ENCODE data around the gene CTDSPL. TPM values are rescaled to one million over a fixed set of nuclear protein-coding genes. Genes with fewer than 3 reads are reported as not detected.

CTDSPL gene
- total and polyA plus RNA-seq, 2 of the 13 experiments (the other 11 are each of a cell fraction or from before 2014, with no cell fraction given), result 26.1 to 142 TPM

DNA sequence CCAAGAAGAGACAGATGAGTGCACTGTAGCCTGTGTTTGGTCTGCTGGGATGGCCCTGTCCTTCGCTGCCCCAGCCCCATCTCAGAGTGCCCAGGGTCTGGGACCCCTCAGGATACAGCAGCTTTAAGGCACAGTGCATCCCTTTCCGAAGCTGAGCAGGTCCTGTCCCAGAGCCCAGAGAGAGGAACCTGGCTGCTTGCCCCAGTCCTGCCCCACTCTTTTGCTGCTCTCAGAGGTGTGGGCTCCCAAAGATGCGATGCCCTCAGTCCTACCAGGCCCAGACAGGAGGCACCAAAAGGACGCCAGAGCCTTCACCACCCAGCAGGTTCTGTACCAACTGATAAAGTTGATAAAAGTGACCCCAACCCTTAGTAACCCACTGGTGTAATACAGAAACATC, 159.5 kb downstream of the CTDSPL start:
- Histone ChIP-seq H2AFZ (ENCODE audit: low read length) (no peak overlapping the region), H3K4me2 (ENCODE audit: low read depth, low read length) (no peak overlapping the region), H3K27me3 (ENCODE audit: control insufficient read depth in 1 of 2, insufficient read depth in 2 of 2, low read length in 2 of 2) (no peaks in the 10 kb centered on the region), H3K4me3 (replicated peaks in 1 of 3; ENCODE audit: insufficient read depth in 1 of 3, low read depth in 2 of 3, low read length in 3 of 3) (no peak overlapping the region), H3K79me2 (ENCODE audit: insufficient read depth, low read length) (no peaks in the 10 kb centered on the region), H4K20me1 (ENCODE audit: insufficient read depth, low read length) (no peaks in the 10 kb centered on the region), H3K9me3 (ENCODE audit: low read length) (no peaks in the 10 kb centered on the region), H3K27ac (ENCODE audit: extremely low read length, insufficient read depth, low read length) (no peak overlapping the region), H3K4me1 (ENCODE audit: insufficient read depth, low read length) (peaks cover 84% of the 10 kb centered on the region), H3K36me3 (replicated peaks in 1 of 2; ENCODE audit: control insufficient read depth in 1 of 2, insufficient read depth in 2 of 2, low read length in 2 of 2) (peaks cover 1 to 4% of the 10 kb centered on the region in 2 experiments; a peak in 3 of 5 replicates), H3K9ac (ENCODE audit: insufficient read depth, low read depth, low read length) (no peak overlapping the region)
- ChIA-PET POLR2A (no interaction called here), CTCF (ENCODE audit: low intra/inter-chr PET ratio, low total read pairs) (no interaction called here)
- TF ChIP-seq NFIC (IDR thresholded peaks at IDR 0.05; ENCODE audit: low read length), result no peak
- no peak for TF ChIP-seq TRIM24 (CRISPR knock-in tag; IDR thresholded peaks at IDR 0.05)
- TF ChIP-seq ZNF432 (CRISPR knock-in tag; IDR thresholded peaks at IDR 0.05; ENCODE audit: borderline replicate concordance), result no peak
- no peak for TF ChIP-seq ZNF512 (CRISPR knock-in tag; IDR thresholded peaks at IDR 0.05)
- TF ChIP-seq, protein P1, sequence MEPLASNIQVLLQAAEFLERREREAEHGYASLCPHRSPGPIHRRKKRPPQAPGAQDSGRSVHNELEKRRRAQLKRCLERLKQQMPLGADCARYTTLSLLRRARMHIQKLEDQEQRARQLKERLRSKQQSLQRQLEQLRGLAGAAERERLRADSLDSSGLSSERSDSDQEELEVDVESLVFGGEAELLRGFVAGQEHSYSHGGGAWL (CRISPR knock-in tag; IDR thresholded peaks at IDR 0.05), result no peak
- no peak for TF ChIP-seq TAF15 (IDR thresholded peaks at IDR 0.05; ENCODE audit: low read depth, low read length, poor library complexity, severe bottlenecking)
- TF ChIP-seq KLF15 (CRISPR knock-in tag; IDR thresholded peaks at IDR 0.05; ENCODE audit: borderline replicate concordance), result no peak
- no peak for TF ChIP-seq REPIN1 (CRISPR knock-in tag; IDR thresholded peaks at IDR 0.05; ENCODE audit: borderline replicate concordance, low read depth)
- no peak for TF ChIP-seq GTF3A (CRISPR knock-in tag; conservative IDR thresholded peaks at IDR 0.05)
- no peak for TF ChIP-seq CBX2 (IDR thresholded peaks at IDR 0.05; ENCODE audit: low read depth, low read length)
- no peak for TF ChIP-seq CBX2 (CRISPR knock-in tag; IDR thresholded peaks at IDR 0.05; ENCODE audit: low read depth)
- no peak for TF ChIP-seq ZNF101 (CRISPR knock-in tag; IDR thresholded peaks at IDR 0.05; ENCODE audit: borderline replicate concordance, low read depth)
- no peak for TF ChIP-seq FLYWCH1 (CRISPR knock-in tag; IDR thresholded peaks at IDR 0.05)
- TF ChIP-seq FIP1L1 (IDR thresholded peaks at IDR 0.05; ENCODE audit: borderline replicate concordance, insufficient read depth, low read depth, low read length), result no peak
- TF ChIP-seq SNAI1 (CRISPR knock-in tag; IDR thresholded peaks at IDR 0.05; ENCODE audit: borderline replicate concordance), result no peak
- TF ChIP-seq PITX1 (CRISPR knock-in tag; IDR thresholded peaks at IDR 0.05), result no peak
- TF ChIP-seq ZBTB34 (CRISPR knock-in tag; IDR thresholded peaks at IDR 0.05), result no peak
- no peak for TF ChIP-seq PCBP2 (optimal IDR thresholded peaks at IDR 0.05; ENCODE audit: low read depth, low read length, poor library complexity, severe bottlenecking)
- TF ChIP-seq ZNF543 (CRISPR knock-in tag; IDR thresholded peaks at IDR 0.05), result no peak
- ATAC-seq (no peak), FAIRE-seq (no peak), DNase-seq (ENCODE audit: low spot score) (no peak)
- in situ Hi-C loops (cut with HindIII; ENCODE audit: extremely low pct_ligation_motif_present, low pct_unique_long_range_greater_than_20kb) (no loop called here), intact Hi-C loops (cut with micrococcal nuclease; ENCODE audit: unreplicated experiment) (no loop called here)
- WGBS (ENCODE audit: low lambda C conversion rate), result 100% methylated on average over 2 of the region's 4 CpGs
- BruUV-seq (replicated peaks), result no TSS peak

Data from HepG2 (cell line).